Putamen (tissue), 1 donor: ENCODE data around the gene CLGN.
"Not testable (repeated sequence)": the region's sequence is repeated elsewhere in the genome, so short reads cannot be mapped to it uniquely, and the experiment has no call there.

ENCODE experiments used
- DNase-seq: peaks from one replicate; pipeline ENCODE4 v3.0.0-alpha.2; 2016; ENCODE audit warnings: low spot score

Gene CLGN, protein sequence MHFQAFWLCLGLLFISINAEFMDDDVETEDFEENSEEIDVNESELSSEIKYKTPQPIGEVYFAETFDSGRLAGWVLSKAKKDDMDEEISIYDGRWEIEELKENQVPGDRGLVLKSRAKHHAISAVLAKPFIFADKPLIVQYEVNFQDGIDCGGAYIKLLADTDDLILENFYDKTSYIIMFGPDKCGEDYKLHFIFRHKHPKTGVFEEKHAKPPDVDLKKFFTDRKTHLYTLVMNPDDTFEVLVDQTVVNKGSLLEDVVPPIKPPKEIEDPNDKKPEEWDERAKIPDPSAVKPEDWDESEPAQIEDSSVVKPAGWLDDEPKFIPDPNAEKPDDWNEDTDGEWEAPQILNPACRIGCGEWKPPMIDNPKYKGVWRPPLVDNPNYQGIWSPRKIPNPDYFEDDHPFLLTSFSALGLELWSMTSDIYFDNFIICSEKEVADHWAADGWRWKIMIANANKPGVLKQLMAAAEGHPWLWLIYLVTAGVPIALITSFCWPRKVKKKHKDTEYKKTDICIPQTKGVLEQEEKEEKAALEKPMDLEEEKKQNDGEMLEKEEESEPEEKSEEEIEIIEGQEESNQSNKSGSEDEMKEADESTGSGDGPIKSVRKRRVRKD

DNA sequence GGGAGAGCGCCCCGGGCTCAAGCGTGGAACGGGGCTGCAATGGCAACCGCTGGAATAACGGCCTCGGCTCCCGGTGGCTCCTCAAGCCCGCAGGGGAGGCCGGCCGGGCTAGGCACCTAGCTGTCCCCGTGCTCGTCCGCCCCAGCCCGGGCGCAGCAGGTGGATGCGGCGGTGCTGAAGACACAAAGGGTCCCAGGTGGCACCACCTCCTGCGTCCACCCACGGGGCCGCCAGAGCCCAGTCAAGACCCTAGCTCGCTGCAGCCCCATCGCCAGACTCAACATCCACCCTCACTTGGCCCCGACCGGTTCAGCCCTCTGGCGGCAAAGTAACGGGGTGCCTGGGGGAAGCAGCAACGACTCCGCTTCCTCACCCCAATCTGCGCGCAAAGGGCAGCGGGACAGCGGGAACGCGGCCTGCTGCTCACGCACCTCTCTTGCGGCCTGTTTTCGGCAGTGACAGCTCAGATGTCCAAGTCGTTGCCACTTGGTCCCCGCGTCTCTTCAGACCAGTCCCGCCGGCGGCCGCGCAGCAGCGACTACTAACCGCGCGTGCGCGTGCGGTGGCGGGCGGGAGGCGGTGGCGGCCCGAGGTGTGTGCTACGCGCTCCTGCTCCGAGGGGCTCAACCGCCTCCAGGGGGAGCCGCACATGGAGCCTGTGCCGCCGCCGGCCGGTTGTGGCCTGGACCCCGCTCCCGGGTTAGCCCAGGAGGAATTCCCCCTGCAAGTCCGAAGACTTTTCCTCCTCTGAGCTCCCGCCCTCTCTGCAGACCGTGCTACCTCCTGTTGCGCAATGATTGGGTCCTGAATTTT, at the start of gene CLGN:
Gene CLGN (minus strand): TSS at position 543 of the 813 bp plus-strand sequence. CDS start 14,570 bp downstream, outside the sequence.
- DNase-seq, result peak; percentile 49

DNA sequence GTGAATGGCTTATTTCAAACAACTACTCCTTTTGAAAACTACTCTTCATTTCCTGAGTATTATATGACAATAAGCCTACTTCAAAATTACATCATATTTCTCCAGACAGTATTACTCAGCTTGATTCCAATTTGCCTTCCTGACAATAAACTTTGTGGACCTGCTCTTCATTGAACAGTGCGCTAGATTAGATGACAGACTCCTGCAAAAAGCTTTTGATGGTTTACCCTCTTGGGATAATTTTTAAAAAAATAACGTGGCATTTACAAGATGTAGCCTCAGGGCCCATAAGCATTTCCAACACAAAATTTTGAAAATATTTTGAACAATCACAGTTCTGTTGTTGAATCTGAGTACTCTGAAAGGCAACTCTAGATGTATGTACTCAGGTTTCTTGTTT, 44.7 kb upstream of the CLGN start:
- no peak for DNase-seq

DNA sequence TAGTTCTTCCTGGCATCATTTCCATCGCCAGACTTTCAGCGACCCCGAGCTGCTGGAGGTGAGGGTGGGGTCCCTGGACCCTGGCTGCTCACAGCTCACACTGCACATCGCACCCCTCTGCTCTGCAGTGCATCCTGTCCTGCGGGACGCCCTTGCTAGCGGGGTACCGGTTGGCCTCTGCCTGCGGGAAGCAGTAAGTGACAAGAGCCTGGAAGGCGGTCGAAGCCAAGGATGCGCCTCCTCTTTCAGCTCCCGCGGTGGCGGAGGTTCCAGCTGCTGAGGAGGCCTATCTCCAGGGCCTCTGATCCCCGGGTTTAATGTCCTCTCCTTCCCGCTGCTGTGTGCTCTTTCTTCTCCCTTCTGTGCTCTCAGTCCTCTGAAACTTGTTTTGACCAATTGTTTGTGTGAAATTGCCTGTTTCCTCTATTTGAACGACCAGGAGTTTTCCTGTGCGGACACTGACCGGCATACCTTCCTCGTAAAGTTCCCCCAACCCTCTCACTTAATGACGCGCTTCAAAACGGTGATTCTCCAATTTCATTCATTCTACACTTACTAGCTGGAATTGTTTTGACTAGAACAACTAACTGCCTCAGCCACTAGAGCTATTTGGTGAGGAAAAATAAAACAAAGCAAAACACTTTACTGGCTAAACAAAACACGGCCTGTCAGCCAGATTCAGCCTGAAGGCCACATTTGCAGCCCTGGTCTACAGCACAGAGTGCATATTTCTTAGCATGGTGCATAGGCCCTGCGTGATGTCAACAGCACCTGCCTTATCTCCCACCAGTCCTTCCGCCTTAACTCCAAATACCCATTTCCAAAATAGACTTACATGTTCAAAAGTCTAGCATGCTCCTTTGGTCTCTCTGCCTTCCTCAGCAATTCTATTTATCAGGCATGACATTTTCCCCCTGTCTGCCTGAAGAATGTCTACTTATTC, 42.6 kb upstream of the CLGN start:
- no peak for DNase-seq

DNA sequence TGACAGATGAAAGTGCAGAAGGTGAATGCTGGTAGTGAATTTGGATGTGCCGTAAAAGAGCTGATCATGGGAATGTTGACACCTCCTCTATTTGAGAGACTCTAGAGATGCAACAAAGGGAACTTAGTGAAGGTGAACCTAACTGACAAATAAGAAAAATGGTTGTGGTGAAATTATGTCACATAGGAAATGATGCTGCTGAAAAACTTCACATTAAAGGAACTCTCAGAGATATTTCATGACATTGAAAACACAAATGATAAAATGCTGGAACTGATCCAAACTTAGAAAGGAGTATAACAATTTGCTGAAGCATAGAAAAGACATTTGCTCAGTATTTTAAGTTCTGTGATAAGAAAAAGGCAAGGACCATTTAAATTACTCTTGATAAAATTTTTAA, 38.7 kb upstream of the CLGN start:
- no peak for DNase-seq

DNA sequence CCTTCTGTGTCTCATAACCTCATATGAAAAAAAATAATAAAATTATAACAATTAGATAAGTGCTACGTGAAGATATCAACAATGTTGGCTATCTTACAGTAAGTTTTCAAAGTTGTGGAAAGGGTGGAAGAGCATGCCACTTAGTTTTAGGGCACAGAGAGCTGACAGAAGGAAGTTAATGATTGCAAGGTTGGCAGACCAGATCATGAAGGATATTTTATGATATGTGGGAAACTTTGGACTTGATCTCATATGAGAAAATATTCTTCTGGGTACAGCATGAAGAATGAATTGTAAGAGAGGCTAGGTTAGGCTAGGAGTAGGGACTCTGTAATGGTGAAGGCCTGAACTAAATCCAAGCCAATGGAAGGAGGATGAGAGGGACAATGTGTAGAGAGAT, 36.2 kb upstream of the CLGN start:
- DNase-seq, result no peak

DNA sequence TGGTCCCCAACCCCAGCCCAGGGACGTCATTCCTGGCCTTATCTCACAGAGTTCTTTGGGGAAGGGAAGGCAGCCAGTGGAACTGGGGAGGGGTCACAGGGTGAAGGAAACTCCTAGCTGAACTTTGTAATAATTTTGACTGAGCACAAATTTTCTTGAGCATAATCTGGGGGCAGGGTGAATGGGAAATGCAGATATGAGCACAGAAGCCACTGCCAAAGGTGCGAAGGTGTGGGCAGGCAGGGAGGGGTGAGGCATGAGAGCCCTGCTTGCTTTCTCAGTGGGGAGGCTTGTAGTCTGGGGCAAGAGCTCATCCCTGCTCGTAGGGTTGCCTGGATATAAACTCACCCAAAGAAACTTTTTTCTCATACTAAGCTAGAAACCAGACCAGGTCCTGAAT, 35.7 kb upstream of the CLGN start:
- DNase-seq, result no peak

DNA sequence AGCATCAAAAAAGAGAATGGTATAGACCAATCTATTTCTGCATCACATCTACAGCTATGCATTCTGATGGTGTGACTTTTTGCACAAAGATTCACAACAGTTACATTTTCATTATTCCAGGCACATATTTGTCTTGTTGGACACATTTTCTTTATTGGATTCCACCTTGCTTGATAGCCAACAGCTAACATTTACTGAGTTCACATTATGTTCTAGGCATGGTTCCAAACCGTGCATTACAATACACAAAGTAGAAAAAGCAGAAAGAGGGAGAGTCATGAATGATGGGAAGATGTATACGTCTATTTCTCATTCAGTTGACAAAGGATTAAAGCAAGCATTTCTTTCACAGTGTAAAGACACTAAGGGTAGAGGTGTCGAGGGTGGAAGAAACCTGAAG, 22.9 kb upstream of the CLGN start:
- DNase-seq, result no peak

DNA sequence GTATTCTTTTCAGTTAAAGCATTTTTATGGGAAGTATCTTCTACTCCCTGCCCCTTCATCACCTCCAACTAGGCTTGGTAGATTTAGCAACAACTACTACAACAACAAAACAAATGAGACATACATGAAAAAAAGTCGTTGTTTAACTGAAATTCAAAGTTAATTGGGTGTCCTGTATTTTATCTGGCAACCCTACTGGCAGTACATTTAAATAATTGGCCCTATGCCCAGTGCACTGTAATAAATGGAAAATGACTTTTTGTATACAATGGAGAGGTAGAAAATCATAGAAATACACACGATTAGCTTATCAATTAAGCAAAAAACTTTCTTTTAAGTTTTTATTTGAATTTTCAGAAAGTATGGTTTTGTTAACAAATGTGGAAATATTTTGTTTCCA, 21.4 kb upstream of the CLGN start:
- DNase-seq, result no peak

DNA sequence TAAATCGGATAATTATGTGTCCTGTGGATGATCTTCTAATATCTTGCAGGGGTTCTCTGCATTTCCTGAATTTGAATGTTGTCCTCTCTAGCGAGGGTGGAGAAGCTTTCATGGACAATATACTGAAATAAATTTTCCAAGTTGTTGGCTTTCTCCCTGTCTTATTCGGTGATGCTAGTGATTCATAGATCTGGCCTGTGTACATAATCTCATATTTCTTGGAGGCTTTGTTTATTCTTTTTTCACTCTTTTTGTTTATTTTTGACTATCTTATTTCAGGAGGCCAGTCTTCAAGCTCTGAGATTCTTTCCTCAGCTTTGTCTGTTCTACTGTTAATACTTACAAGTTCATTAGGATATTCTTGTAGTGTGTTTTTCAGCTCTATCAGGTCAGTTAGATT, 20.7 kb upstream of the CLGN start:
- no peak for DNase-seq

DNA sequence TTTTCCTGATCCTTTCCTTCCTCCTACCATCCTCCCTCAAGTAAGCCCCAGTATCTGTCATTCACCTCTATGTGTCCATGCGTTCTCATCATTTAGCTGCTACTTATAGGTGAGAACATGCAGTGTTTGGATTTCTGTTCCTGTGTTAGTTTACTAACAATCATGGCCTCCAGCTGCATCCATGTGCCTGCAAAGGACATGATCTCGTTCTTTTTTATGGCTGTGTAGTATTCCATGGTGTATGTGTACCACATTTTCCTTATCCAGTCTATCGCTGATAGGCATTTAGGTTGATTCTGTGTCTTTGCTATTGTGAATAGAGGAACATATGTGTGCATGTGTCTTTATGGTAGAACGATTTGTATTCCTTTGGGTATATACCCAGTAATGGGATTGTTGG, 16.9 kb upstream of the CLGN start:
- not testable (repeated sequence) for DNase-seq

DNA sequence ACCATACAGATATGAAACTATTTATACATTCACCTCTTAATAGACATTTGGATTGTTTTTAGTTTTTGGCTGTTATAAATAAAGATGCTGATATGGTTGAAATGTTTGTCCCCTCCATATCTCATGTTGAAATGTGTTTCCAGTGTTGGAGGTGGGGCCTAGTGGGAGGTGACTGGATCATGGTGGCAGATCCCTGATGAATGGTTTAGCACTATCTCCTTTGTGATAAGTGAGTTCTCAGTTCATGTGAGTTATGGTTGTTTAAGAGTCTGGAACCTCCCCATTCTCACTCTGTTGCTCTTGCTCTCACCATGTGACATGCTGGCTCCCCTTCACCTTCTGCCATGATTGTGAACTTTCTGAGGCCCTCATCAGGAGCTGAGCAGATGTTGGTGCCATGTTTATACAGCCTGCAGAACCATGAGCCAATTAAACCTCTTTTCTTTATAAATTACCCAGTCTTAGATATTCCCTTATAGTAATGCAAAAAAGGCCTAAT, 12.2 kb upstream of the CLGN start:
- DNase-seq, result no peak

DNA sequence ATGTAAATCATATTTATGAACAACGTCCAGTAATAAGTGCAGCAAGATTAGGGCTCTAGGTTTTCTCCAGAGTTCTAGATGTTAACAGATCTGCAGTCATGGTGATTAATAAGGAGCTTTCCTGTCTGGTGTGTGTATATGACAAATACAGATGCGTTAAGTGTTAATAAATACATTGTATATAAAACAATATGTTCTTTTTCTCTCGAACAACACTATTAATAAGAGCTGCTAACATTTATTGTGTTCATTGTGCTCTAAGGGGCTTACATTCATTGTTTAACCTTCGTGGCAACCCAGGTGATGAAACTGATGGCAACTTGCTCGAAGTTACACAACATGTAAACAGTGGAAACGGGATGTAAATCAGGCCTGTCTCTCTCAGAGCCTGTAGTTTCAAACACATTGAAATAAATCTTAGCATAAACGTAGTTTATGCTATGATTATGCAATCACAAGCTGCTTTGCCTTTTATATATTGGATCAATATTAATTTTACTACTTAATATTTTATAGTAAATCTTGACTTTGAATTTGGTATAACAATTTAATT, 547 bp upstream of the CLGN start:
- no peak for DNase-seq

DNA sequence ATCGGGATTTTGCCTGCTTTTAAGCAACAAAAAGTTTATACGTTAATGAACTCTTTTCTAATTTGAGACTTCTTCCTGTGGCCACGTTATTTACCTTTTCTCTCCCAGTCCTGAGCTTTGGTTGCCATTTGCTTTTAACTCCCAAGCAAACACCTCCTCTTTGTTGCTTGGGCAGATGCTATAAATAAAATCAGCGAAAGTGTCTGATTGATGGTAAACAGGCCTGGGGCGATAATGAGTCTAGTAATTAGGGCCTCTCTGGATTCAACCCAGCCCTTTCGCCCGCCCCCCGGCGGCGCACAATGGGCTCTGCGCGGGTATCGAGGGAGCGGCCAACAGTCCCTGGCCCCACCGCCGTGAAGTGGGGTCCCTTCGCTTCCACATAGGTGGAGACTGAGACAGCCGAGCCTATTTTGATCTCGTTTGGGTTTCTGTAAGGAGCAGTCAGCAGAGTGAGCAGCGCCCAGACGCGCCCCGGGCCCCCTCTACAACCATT, 790 bp downstream of the CLGN start:
- DNase-seq, result no peak

DNA sequence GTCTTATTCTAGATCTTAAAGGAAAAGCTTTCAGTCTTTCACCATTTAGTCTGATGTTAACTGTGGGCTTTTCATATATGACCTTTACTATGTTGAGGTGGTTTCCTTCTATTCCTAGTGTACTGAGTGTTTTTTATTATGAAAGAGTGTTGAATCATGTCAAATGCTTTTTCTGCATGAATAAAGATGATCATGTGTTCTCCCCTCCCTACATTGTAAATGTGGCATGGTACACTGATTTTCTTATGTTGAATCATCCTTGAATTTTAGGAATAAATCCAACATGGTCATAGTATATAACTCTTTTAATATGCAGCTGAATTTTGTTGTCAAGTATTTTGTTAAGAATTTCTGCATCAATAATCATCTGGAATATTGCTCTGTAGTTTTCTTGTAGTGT, 4.3 kb downstream of the CLGN start:
- DNase-seq, result no peak

DNA sequence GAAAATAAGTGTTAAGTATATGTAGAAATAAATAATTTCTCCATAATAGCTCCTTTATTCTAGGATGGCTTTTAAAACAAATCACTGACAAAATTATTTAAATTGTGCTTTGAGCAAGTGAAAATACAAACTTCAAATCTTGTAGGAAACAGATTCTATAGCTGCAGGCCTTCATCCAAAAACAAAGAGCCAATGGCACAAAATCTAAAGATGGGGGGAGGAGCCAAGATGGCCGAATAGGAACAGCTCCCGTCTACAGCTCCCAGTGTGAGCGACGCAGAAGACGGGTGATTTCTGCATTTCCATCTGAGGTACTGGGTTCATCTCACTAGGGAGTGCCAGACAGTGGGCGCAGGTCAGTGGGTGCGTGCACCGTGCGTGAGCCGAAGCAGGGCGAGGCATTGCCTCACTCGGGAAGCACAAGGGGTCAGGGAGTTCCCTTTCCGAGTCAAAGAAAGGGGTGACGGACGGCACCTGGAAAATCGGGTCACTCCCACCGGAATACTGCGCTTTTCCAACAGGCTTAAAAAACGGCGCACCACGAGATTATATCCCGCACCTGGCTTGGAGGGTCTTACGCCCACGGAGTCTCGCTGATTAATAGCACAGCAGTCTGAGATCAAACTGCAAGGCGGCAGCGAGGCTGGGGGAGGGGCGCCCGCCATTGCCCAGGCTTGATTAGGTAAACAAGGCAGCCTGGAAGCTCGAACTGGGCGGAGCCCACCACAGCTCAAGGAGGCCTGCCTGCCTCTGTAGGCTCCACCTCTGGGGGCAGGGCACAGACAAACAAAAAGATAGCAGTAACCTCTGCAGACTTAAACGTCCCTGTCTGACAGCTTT, 14.1 kb downstream of the CLGN start:
- not testable (repeated sequence) for DNase-seq

DNA sequence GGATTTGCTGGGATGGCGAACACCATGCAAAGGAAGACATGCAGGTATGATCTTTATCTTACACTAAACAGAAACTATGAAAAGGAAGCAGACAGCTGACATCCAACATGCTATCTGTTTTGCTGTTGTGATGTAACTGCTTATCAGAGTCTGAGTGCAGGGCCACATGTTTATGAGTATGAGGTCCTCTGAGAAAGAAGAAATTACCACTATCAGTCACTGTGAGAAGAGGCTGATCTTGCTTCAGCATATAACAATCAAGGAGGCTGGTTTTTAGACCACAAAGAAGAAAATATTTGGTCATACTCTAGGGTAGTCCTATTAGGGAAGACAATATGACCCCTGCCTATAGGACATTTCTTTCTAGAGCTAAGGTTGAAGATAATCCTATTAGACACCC, 18.5 kb downstream of the CLGN start:
- DNase-seq, result no peak

DNA sequence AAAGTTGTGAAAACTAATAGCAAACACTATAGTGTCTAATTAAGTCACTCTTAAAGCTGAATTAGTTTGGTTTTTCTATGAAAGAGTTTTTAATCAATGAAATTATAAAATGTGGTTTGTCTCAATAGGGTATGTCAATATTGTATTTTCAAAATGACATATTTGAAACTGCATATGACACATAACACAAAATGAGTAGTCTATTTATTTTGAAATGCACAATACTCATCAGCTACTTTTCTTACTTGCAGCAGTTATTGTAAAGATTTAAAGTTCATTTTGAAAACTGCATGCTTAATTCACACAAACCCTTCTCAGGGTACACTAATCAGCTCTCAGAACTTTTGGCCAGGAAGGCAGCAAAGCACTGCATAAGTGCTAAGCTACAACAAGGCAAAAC, 21.2 kb downstream of the CLGN start:
- no peak for DNase-seq

DNA sequence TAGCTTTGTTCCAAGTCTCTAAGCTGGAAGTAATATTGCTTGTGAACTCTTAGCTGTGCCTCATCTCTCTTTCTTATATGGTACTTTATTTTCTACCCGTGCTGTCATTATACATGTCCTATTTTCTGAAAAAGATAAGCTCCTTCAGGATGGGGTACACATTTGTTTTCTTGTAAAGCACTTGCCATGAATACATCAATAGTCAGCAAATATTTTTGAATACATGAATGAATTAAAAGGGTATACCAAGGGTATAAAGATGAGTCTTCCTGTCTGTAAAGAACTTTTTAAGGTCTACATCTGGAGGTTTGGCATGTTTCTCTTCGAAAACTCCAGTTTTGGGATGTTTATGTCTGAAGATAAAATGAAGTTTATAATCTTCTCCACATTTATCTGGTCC, 27.3 kb downstream of the CLGN start:
- no peak for DNase-seq

DNA sequence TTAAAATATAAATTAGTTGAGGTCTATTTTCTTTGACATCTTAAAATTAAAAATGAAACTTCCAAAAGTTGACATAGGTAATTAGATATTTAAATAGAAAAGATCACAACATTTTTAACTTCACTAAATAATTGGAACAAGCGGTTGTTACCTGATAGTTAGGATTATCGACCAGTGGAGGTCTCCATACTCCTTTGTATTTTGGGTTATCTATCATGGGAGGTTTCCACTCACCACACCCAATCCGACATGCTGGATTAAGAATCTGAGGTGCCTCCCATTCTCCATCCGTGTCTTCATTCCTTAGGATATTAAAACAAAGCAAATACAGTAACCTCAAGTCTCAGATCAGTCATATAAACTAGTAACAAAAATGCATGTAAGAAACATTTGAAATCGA, 31.8 kb downstream of the CLGN start:
- no peak for DNase-seq

DNA sequence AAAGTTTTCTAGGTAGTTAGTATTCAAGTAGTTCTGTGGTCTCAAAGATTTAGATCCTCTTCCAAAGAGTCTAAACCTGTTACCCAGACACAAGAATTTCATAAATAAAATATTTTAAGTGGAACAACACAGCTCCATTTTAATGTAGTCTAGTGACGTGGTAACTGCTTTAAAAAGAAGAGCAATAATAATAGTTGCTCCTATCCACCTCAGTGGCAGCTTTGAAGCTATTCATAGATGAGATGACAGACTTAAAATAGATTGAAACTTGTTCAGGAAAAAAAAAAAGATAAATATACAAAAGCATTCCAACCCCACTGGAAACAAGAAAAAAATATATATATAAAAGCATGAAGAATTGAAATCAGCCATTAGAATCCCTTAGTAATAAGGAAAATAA, 39.4 kb downstream of the CLGN start:
- no peak for DNase-seq
